ENCODE measurements around the gene KRTAP19-3.

- TF ChIP-seq JUND (IDR thresholded peaks at IDR 0.05) (no peak), FOXM1 (IDR thresholded peaks at IDR 0.05; ENCODE audit: low read depth) (no peak), CTCF (IDR thresholded peaks at IDR 0.05) (no peak)
These were observed 23.9 kb upstream of the KRTAP19-3 start for GRCh38 chr21:30515681-30516080.
